CD4-positive, CD25-positive, alpha-beta regulatory T cell (primary cell): Measurements from ENCODE around the gene NRAP. TPM values are rescaled to one million over a fixed set of nuclear protein-coding genes. Genes with fewer than 3 reads are reported as not detected.

ENCODE experiments used
- ATAC-seq, 2 donors: fragments of 150-1000 bp; cut with Tn5 transposase; one replicate each; pipeline ENCODE4 v1.10.0; 2021; ENCODE audit warnings: low read depth in 2 of 2, moderate number of reproducible peaks in 2 of 2, moderate library complexity in 1 of 2
- DNase-seq, 3 donors: peaks; one replicate each; pipeline versions ENCODE4 v3.0.0 to v3.0.0-alpha.2; 2012 to 2022; ENCODE audit warnings: mixed read lengths in 1 of 3
- H3K27ac ChIP-seq: one replicate; pipeline ENCODE4 v1.7.0; 2013; ENCODE audit warnings: mild to moderate bottlenecking, low read length; ENCODE audit not compliant: insufficient read depth, poor library complexity, severe bottlenecking
- H3K27me3 ChIP-seq: one replicate; pipeline ENCODE4 v1.7.0; 2013; ENCODE audit warnings: low read length; ENCODE audit not compliant: control insufficient read depth, insufficient read depth
- H3K36me3 ChIP-seq: one replicate; pipeline ENCODE4 v1.7.0; 2013; ENCODE audit warnings: mild to moderate bottlenecking, low read length, moderate library complexity; ENCODE audit not compliant: control insufficient read depth, insufficient read depth
- H3K4me1 ChIP-seq: 2 replicates; pipeline ENCODE4 v1.7.0; 2013; ENCODE audit warnings: mild to moderate bottlenecking, low read length; ENCODE audit not compliant: insufficient read depth, control insufficient read depth, poor library complexity, severe bottlenecking
- H3K4me3 ChIP-seq: one replicate; pipeline ENCODE4 v1.7.0; 2013; ENCODE audit warnings: low read depth, mild to moderate bottlenecking, low read length, moderate library complexity
- H3K9me3 ChIP-seq, 2 experiments: 1 replicate in 1 of 2; 2 replicates in 1 of 2; pipeline ENCODE4 v1.7.0; 2013; ENCODE audit warnings: low read length in 2 of 2, mild to moderate bottlenecking in 1 of 2, moderate library complexity in 1 of 2; ENCODE audit not compliant: control insufficient read depth in 2 of 2
- H3K27ac Mint-ChIP-seq, 3 donors: one replicate each; pipeline ENCODE4 v1.8.0; 2020 to 2022; ENCODE audit warnings: mild to moderate bottlenecking in 3 of 3, mixed read lengths in 3 of 3, moderate library complexity in 2 of 3
- H3K27me3 Mint-ChIP-seq: one replicate; pipeline ENCODE4 v1.8.0; 2022; ENCODE audit warnings: mild to moderate bottlenecking, mixed read lengths
- H3K36me3 Mint-ChIP-seq: one replicate; pipeline ENCODE4 v1.8.0; 2020; ENCODE audit warnings: mixed read lengths
- H3K4me1 Mint-ChIP-seq, 4 donors: one replicate each; pipeline ENCODE4 v1.8.0; 2020 to 2022; ENCODE audit warnings: mixed read lengths in 4 of 4, mild to moderate bottlenecking in 1 of 4
- H3K4me3 Mint-ChIP-seq, 4 donors: one replicate each; pipeline ENCODE4 v1.8.0; 2020 to 2022; ENCODE audit warnings: mild to moderate bottlenecking in 4 of 4, mixed read lengths in 4 of 4, moderate library complexity in 3 of 4
- H3K9me3 Mint-ChIP-seq, 7 donors: one replicate each; pipeline ENCODE4 v1.8.0; 2020 to 2022; ENCODE audit warnings: mixed read lengths in 7 of 7, mild to moderate bottlenecking in 3 of 7, moderate library complexity in 2 of 7
- polyA plus RNA-seq, 4 donors: library from polyadenylated mRNA; unstranded; fragments of 300-500 nt; fragmentation: Illumina TruSeq; gene quantifications; one replicate each; pipeline ENCODE4 v1.2.3, GENCODE V29; 2021
- total RNA-seq: library from RNA; stranded (reverse); gene quantifications from one replicate; pipeline ENCODE4 v1.2.3, GENCODE V29; 2022

NRAP gene
- total and polyA plus RNA-seq, 5 donors from 2014 or later, result not detected

DNA sequence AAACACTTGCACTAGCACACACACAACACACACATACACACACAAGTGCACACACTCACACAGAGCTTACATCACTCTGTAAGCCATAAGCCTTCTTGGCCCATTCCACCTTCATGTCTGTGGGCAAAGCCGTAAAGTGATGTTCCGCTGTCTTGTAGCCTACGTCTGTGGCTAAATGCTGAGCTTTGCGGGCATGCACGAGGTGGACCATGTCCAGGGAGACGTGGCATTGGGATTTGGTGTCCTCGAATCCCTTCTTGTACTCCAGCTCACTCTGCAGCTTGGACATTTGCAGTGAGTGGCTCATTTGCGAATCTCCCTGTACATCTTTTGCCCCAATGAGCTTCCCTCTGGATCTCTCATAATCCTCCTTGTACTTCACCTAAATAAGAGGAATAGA, 42.0 kb downstream of the NRAP start:
- H3K4me3 ChIP-seq, result no peak overlapping the region
- H3K27me3 Mint-ChIP-seq, result peaks cover 17% of the 10 kb centered on the region
- DNase-seq, result no peak

DNA sequence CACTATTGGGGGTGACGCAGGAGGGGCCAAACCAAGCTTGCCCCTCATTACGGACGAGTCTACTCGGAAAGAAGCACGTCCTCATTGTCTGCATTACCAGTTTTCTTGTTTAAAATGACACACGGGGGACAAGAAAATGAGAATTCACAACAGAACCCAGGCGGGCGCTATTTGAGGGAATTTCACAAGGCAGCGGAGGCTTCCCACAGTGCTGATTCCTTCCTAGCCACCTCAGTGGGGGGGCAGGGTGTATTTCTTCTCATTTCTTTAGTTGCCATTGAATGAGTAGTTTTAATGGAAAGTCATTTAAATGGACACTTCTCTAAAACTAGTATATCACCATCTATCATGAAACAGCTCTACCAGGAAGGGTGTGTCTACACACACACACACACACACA, 42.9 kb downstream of the NRAP start:
- H3K27me3 ChIP-seq, result peaks cover 12% of the 10 kb centered on the region
- H3K36me3 ChIP-seq, result no peaks in the 10 kb centered on the region
- DNase-seq (no peak), ATAC-seq (no peak)
- Mint-ChIP-seq H3K4me1 (no peaks in the 10 kb centered on the region), H3K36me3 (no peaks in the 10 kb centered on the region), H3K4me3 (no peak overlapping the region), H3K9me3 (no peaks in the 10 kb centered on the region), H3K27me3 (peaks cover 26% of the 10 kb centered on the region), H3K27ac (no peak overlapping the region)
- H3K4me1 ChIP-seq, result no peaks in the 10 kb centered on the region
- no peaks in the 10 kb centered on the region for H3K9me3 ChIP-seq
- H3K4me3 ChIP-seq, result no peak overlapping the region
- no peak overlapping the region for H3K27ac ChIP-seq

More for the DNA sequence above, 42.0 kb downstream of the NRAP start:
- peaks cover 12% of the 10 kb centered on the region for H3K27me3 ChIP-seq
- no peaks in the 10 kb centered on the region for H3K9me3 ChIP-seq
- Mint-ChIP-seq H3K36me3 (no peaks in the 10 kb centered on the region), H3K4me1 (no peaks in the 10 kb centered on the region), H3K4me3 (no peak overlapping the region), H3K9me3 (no peaks in the 10 kb centered on the region), H3K27ac (no peak overlapping the region)
- no peak overlapping the region for H3K27ac ChIP-seq
- H3K4me1 ChIP-seq, result no peaks in the 10 kb centered on the region
- no peak for ATAC-seq
- H3K36me3 ChIP-seq, result no peaks in the 10 kb centered on the region

DNA sequence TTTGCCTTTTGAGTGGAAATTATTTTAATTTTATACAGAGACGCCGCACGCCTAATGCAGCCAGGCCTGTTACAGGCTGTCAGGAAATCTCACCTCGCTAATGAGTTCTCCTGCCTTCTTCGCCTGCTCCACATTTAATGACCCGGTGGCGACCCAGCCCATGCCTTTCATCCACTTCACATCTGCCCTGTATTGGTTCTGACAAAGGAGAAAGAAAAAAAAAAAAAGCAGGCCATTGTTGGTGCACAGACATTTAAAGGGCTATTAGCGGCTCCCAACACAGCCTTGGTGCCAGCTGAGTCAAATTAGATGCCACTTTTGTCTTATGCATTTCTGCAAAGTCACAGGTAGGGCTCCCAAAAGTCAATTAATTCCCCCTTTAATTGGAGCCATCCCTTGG, 43.3 kb downstream of the NRAP start:
- H3K9me3 ChIP-seq, result no peaks in the 10 kb centered on the region
- H3K27ac Mint-ChIP-seq, result no peak overlapping the region
- no peak overlapping the region for H3K4me3 ChIP-seq
- no peaks in the 10 kb centered on the region for H3K4me1 Mint-ChIP-seq
- H3K36me3 Mint-ChIP-seq, result no peaks in the 10 kb centered on the region
- H3K4me1 ChIP-seq, result no peaks in the 10 kb centered on the region
- no peak for ATAC-seq
- no peaks in the 10 kb centered on the region for H3K36me3 ChIP-seq
- no peaks in the 10 kb centered on the region for H3K9me3 Mint-ChIP-seq
- H3K27me3 Mint-ChIP-seq, result peaks cover 30% of the 10 kb centered on the region
- no peak overlapping the region for H3K4me3 Mint-ChIP-seq
- H3K27me3 ChIP-seq, result peaks cover 12% of the 10 kb centered on the region
- no peak for DNase-seq
- no peak overlapping the region for H3K27ac ChIP-seq

DNA sequence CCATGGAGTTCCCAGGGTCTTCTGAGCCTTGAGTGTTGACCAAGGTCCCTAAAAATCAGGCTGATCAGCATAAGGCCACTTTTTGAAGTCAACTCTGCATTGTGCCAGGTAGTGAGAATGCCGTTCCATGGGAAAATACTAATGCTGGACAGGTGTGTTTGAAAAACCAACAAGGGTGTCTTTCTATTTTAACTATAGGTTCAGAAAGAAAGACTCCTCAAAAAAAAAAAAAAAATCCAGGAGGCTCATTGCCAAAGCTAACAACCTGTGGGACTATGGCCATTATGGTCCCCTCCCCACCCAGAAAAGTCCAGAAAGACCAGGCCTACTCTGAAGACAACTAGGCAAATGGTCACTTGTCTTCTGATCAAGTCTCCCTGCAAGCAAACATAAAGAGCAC, 44.4 kb downstream of the NRAP start:
- H3K27me3 Mint-ChIP-seq, result peaks cover 38% of the 10 kb centered on the region
- H3K9me3 Mint-ChIP-seq, result peaks cover 0 to 4% (median 0%) of the 10 kb centered on the region in 7 donors
- H3K27ac Mint-ChIP-seq, result no peak overlapping the region
- ATAC-seq (no peak), DNase-seq (no peak)
- no peak overlapping the region for H3K4me3 ChIP-seq
- no peaks in the 10 kb centered on the region for H3K36me3 ChIP-seq
- no peak overlapping the region for H3K27ac ChIP-seq
- peaks cover 12% of the 10 kb centered on the region for H3K27me3 ChIP-seq
- H3K4me3 Mint-ChIP-seq, result no peak overlapping the region
- no peaks in the 10 kb centered on the region for H3K4me1 ChIP-seq
- H3K4me1 Mint-ChIP-seq, result peaks cover 0 to 2% (median 0%) of the 10 kb centered on the region in 4 donors
- H3K36me3 Mint-ChIP-seq, result no peaks in the 10 kb centered on the region
- H3K9me3 ChIP-seq, result no peaks in the 10 kb centered on the region

DNA sequence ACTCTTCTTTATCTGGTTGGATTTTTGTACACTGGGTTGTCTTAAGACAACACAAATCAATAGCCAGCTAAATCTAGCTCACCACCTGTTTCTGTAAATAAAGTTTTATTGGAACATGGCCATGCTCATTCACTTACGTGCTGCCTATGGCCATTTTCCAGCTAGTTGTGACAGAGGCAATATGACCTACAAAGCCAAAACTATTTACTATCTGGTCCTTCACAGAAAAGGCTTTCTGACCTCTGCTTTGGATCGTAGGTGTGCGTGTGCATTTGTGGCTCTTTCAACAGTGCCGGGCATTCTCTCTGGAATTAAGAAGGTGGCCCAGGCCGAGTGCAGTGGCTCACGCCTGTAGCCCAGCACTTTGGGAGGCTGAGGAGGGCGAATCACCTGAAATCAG, 45.5 kb downstream of the NRAP start:
- Mint-ChIP-seq H3K36me3 (no peaks in the 10 kb centered on the region), H3K27ac (no peak overlapping the region), H3K4me1 (peaks cover 0 to 5% (median 0%) of the 10 kb centered on the region in 4 donors), H3K9me3 (peaks cover 0 to 5% (median 0%) of the 10 kb centered on the region in 7 donors), H3K4me3 (no peak overlapping the region), H3K27me3 (peaks cover 32% of the 10 kb centered on the region)
- no peak overlapping the region for H3K4me3 ChIP-seq
- H3K27ac ChIP-seq, result no peak overlapping the region
- DNase-seq, result no peak
- no peaks in the 10 kb centered on the region for H3K9me3 ChIP-seq
- peaks cover 12% of the 10 kb centered on the region for H3K27me3 ChIP-seq
- no peak for ATAC-seq
- no peaks in the 10 kb centered on the region for H3K36me3 ChIP-seq
- H3K4me1 ChIP-seq, result no peaks in the 10 kb centered on the region

DNA sequence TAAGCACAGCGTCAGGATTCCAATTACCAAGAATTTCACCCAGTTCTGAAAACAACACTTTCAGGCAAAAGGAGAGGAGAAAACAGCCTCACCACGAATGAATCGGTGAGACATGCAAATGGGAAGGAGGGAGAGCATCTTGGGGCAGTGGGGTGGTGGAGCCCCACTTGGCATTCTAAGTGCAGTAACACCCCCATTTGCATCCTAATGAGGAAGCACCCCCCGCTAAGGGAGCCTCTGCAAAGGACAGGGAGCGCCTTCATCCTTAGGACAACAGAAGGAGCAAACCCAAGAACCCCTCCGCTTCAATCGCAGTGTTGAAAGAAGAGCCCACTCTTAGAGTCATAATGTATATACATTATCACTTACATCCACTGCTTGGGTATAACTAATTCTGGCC, 46.8 kb downstream of the NRAP start:
- no peak for DNase-seq
- peaks cover 7% of the 10 kb centered on the region for H3K27me3 ChIP-seq
- Mint-ChIP-seq H3K27me3 (peaks cover 32% of the 10 kb centered on the region), H3K4me3 (no peak overlapping the region), H3K27ac (no peak overlapping the region), H3K36me3 (no peaks in the 10 kb centered on the region), H3K9me3 (peaks cover 0 to 5% (median 0%) of the 10 kb centered on the region in 7 donors), H3K4me1 (peaks cover 0 to 5% (median 0%) of the 10 kb centered on the region in 4 donors)
- no peak overlapping the region for H3K27ac ChIP-seq
- no peaks in the 10 kb centered on the region for H3K4me1 ChIP-seq
- no peak overlapping the region for H3K4me3 ChIP-seq
- ATAC-seq, result no peak
- H3K36me3 ChIP-seq, result no peaks in the 10 kb centered on the region
- H3K9me3 ChIP-seq, result no peaks in the 10 kb centered on the region

DNA sequence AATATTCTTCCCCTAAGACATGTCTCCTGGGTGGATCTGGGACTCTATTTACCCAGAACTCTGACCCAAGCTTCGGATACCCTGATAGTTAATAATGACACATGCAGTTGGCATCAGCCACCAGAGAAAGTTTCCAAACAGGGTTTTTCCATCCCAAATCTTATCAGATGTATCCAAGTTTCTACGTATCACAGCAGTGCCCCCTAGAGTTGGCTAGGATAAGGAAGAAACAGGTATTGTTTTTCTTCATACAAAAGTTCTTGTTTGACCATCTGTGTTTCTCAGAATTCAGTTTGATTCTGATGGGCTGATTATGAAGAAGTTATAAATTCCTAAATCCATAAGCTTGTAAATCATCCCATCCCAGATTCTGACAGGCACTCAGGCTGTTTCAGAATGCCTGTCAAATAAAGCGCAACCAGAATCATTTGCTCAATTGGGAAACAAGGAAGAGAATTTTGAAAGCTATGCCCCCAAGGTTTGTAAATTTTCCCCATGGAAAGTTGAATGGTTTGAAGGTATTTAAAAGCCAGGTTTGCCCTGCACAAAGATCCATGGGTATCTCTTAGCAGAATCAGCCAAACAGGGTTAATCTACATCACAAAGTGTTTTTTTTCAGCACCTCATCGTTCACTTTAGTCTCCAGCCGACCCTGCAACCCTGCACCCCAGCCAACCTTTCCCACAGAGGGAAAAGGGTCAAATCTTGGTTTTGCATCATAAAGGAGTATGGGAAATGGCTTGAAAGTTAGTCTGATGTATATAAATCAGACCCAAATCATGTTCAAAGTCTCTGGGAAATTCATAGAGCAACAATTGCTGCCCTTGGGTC, 47.4 kb downstream of the NRAP start:
- DNase-seq, result no peak
- H3K4me3 ChIP-seq, result no peak overlapping the region
- H3K4me1 ChIP-seq, result no peaks in the 10 kb centered on the region
- no peak for ATAC-seq
- Mint-ChIP-seq H3K36me3 (no peaks in the 10 kb centered on the region), H3K27me3 (peaks cover 32% of the 10 kb centered on the region), H3K27ac (no peak overlapping the region), H3K9me3 (peaks cover 0 to 5% (median 0%) of the 10 kb centered on the region in 7 donors), H3K4me1 (peaks cover 0 to 5% (median 0%) of the 10 kb centered on the region in 4 donors), H3K4me3 (no peak overlapping the region)
- no peaks in the 10 kb centered on the region for H3K36me3 ChIP-seq
- no peak overlapping the region for H3K27ac ChIP-seq
- no peaks in the 10 kb centered on the region for H3K9me3 ChIP-seq
- H3K27me3 ChIP-seq, result peaks cover 7% of the 10 kb centered on the region
